NCI-H510A treated with DMSO at 0.1 percent for 48 hours (cell line): ENCODE data around the gene SDCCAG8.

Experiments
- DNase-seq: peaks from one replicate; lab custom pipeline; 2025; lab: John Stamatoyannopoulos, UW

SDCCAG8 gene

GRCh38 chr1:243281672-243282071 lies 25.8 kb downstream of the SDCCAG8 start:
- no peak for DNase-seq

- DNase-seq = no peak
Measured at GRCh38 chr1:243286409-243287122, 30.7 kb downstream of the SDCCAG8 start.

DNA sequence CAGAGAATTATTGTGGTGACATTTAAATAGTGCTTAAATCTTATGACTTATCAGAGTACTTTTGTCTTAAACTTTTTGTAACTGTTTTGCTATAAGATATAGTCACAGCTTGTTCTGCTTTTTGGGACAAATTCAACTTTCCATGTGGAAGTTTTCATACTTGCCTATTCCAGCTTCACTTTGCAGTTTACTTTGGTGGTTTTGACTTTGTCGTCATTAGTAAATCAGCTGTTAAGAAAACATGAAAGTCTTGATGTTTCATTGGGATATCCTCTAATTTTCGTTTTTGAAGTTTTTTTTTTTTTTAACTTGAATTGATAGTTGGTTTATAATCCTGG lies 31.3 kb downstream of the SDCCAG8 start:
- no peak for DNase-seq

DNA sequence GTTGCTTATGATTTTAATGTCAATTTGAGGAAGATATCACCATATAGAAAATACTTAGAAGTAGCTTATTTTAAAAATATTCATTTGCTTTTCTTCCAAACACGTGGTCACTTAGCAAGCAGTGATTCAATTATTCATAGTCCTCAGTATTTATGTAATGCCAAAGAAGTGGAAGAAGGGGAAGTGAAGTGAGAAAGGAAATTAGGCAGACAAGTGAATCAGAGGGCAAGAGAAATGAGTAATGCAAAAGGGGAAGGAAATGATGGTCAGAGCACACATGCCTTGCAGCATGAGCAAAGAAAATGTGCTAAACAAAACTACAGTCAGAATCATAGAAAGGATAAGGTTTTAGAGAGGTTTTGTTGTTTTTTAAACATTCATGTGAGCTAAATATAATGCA lies 31.8 kb downstream of the SDCCAG8 start:
- no peak for DNase-seq

DNA sequence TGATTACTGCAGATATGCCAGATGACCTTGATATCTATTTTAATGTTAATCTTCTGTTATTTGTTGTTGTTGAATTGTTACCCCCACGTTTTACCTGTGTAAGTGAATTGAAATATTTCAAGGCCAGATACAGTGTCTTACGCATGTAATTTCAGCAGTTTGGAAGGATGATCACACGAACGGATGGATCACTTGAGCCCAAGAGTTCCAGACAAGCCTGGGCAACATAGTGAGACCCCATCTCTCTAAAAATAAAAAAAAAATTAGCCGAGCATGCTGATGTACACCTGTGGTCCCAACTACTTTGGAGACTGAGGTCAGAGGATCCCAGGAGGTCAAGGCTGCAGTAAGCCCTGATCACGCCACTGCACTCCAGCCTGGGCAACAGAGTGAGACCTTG lies 32.2 kb downstream of the SDCCAG8 start:
- no peak for DNase-seq

DNA sequence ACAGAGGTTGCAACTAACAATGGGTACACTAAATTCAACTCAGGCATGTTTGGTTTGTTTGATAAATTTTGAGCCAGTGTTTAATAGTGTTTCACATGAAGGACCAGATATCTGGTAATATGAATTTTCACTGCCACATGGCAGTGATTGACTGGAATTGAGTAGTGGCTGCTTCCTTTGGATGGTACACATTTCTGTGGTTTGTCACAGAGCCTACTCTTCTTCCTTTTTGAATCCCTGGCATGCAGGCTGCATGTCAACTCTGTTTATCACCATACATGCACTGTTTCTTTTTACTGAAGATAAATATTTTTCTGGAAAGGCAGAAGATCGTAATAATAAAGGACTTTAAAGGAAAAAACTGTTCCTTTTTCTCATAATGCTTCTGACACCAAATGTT lies 35.5 kb downstream of the SDCCAG8 start:
- DNase-seq = no peak

- DNase-seq = no peak
Measured at GRCh38 chr1:243292117-243292516, 36.3 kb downstream of the SDCCAG8 start.

DNA sequence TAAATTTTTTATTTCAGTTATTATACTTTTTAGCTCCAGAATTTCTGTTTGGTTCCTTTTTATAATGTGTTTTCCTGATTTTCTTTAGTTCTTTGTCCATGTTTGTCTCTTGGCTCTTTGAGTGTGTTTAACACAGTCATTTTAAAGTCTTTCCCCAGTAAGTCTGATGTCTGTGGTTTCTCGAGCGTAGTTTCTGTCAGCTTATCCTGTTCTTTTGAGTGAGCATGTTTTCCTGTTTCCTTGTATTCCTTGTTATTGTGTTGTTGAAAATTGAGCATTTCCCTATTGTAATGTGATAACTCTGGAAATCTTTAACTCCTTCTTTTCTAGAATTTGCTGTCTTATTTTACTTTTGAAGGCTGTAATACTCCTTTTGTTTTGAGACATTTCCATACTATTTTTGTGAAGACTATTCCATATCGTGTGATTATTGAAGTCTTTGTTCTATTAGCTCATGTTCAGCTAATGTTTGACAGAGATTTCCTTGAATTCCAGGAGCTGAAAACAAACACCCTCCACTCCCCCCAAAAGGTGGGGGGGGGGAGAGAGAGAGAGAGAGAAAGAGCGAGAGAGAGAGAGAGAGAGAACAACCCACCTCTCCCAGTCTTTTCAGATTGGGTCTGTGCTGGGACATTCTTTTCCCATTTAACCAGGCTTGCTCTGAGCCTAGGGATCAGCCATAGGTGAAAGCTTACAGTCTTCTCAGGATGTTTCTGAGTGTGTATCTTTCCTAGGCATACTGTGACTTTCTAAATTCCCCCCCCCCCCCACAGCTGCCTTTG lies 38.3 kb downstream of the SDCCAG8 start:
- no peak for DNase-seq

DNA sequence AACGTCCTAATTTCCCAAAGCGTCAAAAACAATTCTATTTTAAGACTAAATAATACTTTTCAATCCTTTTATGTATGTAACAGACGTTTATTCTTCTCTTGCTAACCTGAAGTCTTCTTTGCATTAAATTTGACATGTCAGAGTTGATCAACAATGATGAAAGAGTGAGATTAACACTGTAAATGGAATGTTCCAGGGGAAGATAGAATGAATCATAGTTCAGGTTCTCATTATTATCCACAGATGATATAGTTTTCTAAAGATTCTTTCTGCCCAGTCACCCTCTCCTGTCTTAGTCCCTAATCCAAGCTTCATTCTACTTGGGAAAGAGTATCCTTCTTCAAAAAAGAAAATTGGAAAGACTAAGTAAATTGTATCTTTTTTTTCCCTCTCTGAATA lies 38.9 kb downstream of the SDCCAG8 start:
- DNase-seq = no peak

DNA sequence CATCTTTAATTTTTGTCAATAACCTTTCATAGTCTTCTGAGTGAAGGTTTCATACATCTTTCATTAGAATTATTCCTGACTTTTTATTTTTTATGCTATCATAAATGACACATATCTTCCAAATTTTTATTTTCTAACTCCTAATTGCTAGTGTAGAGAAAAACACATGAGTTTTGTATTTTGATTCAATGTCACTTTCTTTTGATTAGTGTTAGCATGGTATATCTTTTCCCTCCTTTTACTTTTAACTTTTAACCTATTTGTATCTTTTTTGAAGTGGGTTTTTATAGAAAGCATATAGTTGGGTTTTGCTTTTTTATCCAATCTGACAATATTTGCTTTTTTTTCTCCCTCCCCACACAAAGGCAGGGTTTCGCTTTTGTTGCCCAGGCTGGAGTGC lies 43.2 kb downstream of the SDCCAG8 start:
- DNase-seq = no peak

GRCh38 chr1:243301059-243301458 lies 45.2 kb downstream of the SDCCAG8 start:
- no peak for DNase-seq

DNA sequence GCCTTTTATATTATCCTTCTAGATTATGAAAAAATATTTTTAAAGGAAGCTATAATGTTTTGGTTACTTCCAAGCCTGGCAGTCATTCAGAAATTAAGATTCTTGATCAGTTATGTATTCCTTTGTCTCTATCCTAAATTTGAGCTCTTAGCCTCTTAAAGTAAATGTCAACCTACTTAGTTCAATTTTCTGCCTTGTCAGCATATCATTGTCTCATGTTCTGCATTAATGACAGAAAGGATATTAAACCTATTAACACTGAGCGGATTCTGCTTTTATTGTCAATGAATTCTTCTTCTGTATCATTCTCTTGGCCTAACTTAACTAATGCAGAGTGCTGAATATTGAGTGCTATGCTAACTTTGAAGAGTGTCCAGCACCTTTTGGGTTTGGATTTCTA lies 56.0 kb downstream of the SDCCAG8 start:
- no peak for DNase-seq

- DNase-seq = no peak
Measured at GRCh38 chr1:243312952-243313634, 57.3 kb downstream of the SDCCAG8 start.

DNA sequence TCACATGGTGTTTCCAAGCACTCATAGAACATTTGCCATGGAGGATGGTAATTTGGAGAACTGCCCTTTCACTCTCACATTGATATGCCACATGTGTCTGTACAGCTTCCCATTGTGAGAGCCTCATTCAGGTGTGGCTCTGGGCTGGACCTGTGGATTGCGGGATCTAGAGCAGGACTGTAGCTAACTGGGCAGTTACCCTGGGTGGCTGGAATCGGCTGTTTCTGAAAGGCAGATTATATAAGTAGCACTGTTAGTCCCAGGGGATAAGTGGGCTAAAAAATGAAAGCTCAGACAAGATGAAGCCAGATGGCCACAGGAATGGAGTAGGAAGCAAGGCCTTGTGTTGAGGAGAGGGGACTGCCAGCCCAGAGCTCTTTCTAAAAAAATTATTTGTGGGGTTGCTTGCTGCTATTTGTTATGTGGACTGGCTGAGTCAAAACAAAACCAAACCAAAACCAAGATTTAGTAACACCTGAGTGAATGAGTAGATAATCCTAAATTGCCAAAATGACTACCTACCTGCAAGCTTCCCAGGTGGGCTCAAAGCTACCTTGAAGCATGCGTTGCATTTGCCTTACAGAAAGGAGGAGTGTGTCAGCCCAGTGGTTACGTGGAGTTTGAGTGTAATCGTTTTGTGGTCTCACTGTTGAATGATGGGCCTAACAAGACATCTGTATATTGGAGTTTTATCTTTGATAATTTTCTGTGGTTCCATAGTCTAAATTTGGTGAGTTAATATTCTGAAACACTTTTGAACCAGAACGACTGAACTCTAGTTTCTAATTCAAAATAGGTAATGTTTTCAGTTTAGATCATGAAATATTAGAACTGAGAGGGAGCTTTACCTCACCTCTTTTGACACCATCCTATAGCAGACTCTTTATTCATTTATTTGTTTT lies 58.0 kb downstream of the SDCCAG8 start:
- DNase-seq = no peak

- no peak for DNase-seq
Measured at GRCh38 chr1:243315455-243315854, 59.6 kb downstream of the SDCCAG8 start.

GRCh38 chr1:243315893-243316292 lies 60.1 kb downstream of the SDCCAG8 start:
- DNase-seq = no peak

- DNase-seq = no peak
Measured at GRCh38 chr1:243316366-243316989, 60.6 kb downstream of the SDCCAG8 start.

DNA sequence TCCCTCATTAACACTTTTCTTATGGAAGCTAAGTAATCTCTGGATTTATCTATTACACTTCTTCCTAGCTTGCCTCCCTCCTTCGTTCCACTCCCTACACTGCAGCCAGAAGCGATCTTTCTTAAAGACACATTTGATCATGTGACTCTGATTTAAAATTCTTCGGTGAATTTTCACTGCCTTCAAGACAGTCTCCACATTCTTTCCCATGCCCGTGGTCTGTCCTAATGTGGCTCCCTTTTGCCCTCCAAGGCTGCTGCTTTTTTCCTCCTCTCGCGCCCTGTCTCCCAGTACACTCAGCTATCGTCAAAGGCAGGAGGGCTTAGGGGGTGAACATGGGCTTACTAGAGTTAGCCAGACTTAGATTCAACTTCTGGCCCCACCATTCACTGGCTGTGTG lies 64.4 kb downstream of the SDCCAG8 start:
- no peak for DNase-seq

DNA sequence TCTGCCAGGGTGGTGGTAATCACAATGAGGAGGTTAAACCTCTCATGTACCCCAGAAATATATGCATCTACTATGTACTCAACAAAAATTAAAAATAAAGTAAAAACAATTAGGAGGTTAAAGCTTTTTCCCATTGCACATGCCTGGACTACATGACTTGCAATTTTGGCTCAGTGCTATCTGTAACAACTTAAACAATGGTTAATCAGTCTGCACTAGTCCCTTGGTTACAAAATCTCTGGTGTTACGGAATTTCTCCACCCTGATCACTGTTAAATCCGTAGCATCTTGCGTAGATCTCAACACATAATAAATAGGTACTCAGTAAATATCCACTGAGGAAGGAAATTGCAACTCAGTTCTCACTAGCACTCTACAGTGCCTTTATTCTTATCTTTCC lies 66.5 kb downstream of the SDCCAG8 start:
- no peak for DNase-seq

GRCh38 chr1:243323491-243323890 lies 67.7 kb downstream of the SDCCAG8 start:
- DNase-seq = peak; percentile 3

- peak; percentile 17 for DNase-seq
Measured at GRCh38 chr1:243325305-243325890, 69.6 kb downstream of the SDCCAG8 start.
